ENCODE data around the gene GFM2. TPM values are rescaled to one million over a fixed set of nuclear protein-coding genes. Genes with fewer than 3 reads are reported as not detected.
"Not testable (repeated sequence)": the region's sequence is repeated elsewhere in the genome, so short reads cannot be mapped to it uniquely, and the experiment has no call there.

Gene GFM2
- total and polyA plus RNA-seq, 2 experiments from 2014 or later, result 28.5 to 50.1 TPM

- H3K4me2 ChIP-seq, result no peak overlapping the region
- TF ChIP-seq REST (IDR thresholded peaks at IDR 0.05; ENCODE audit: unreplicated experiment) (no peak), ZNF114 (CRISPR knock-in tag; IDR thresholded peaks at IDR 0.05) (no peak), JUNB (IDR thresholded peaks at IDR 0.05; ENCODE audit: unreplicated experiment) (no peak), ETS1 (IDR thresholded peaks at IDR 0.05) (no peak), EZH2phosphoT487 (IDR thresholded peaks at IDR 0.05; ENCODE audit: unreplicated experiment) (no peak)
- no peaks in the 10 kb centered on the region for H3K4me1 ChIP-seq (ENCODE audit: insufficient read depth)
- no peaks in the 10 kb centered on the region; the same call in 2 of the 3 replicates for H3K4me1 Mint-ChIP-seq
- peaks cover 12% of the 10 kb centered on the region for H3F3A ChIP-seq (replicated peaks; ENCODE audit: low read depth)
- no peak for ATAC-seq
- no peak overlapping the region for H3K4me3 ChIP-seq
- peak overlapping the region; percentile 61 for H3K27ac ChIP-seq (ENCODE audit: low read depth)
- peaks cover 77% of the 10 kb centered on the region for H3K36me3 Mint-ChIP-seq (ENCODE audit: low read depth)
- H3K27me3 ChIP-seq (ENCODE audit: insufficient read depth), result no peaks in the 10 kb centered on the region
- no peak for DNase-seq (ENCODE audit: low spot score)
- H3K9me2 ChIP-seq (ENCODE audit: insufficient read depth), result no peaks in the 10 kb centered on the region
- peaks cover 28% of the 10 kb centered on the region for H3K79me2 ChIP-seq (replicated peaks; ENCODE audit: insufficient read depth)
- no peak overlapping the region for H2AFZ ChIP-seq
- H3K27ac Mint-ChIP-seq, result peak overlapping the region; percentile 17; the same call in 1 of the 2 replicates
- peaks cover 62% of the 10 kb centered on the region for H3K36me3 ChIP-seq (ENCODE audit: insufficient read depth)
- H4K20me1 ChIP-seq (replicated peaks; ENCODE audit: insufficient read depth), result no peaks in the 10 kb centered on the region; the same call in 1 of the 2 replicates
- no peak overlapping the region for H3K4me3 Mint-ChIP-seq
- peaks cover 7% of the 10 kb centered on the region for H3K27me3 Mint-ChIP-seq (ENCODE audit: insufficient read depth, low read depth, poor library complexity)
- H3K9me3 Mint-ChIP-seq, result no peaks in the 10 kb centered on the region; the same call in 2 of the 3 replicates
Observed at GRCh38 chr5:74798977-74799911, 32.3 kb upstream of the GFM2 start.

GRCh38 chr5:74791669-74792068, 24.8 kb upstream of the GFM2 start:
- H3K9me2 ChIP-seq (ENCODE audit: insufficient read depth); H3K79me2 ChIP-seq (replicated peaks; ENCODE audit: insufficient read depth); H2AFZ ChIP-seq; H3F3A ChIP-seq (replicated peaks; ENCODE audit: low read depth); H3K4me3 ChIP-seq; H4K20me1 ChIP-seq (replicated peaks; ENCODE audit: insufficient read depth); H3K9me3 Mint-ChIP-seq; H3K4me1 Mint-ChIP-seq; H3K4me1 ChIP-seq (ENCODE audit: insufficient read depth); H3K27ac ChIP-seq (ENCODE audit: low read depth); DNase-seq (ENCODE audit: low spot score); H3K4me3 Mint-ChIP-seq; H3K27me3 ChIP-seq (ENCODE audit: insufficient read depth); H3K27ac Mint-ChIP-seq; ATAC-seq; H3K4me2 ChIP-seq: not testable (repeated sequence)
- Mint-ChIP-seq H3K27me3 (ENCODE audit: insufficient read depth, low read depth, poor library complexity) (peaks cover 16% of the 10 kb centered on the region), H3K36me3 (ENCODE audit: low read depth) (peaks cover 99% of the 10 kb centered on the region)
- H3K36me3 ChIP-seq (ENCODE audit: insufficient read depth), result peaks cover 79% of the 10 kb centered on the region
